ENCODE measurements around the gene WWP2. TPM values are rescaled to one million over a fixed set of nuclear protein-coding genes. Genes with fewer than 3 reads are reported as not detected.
A peak's percentile ranks its signal among the peaks of the same experiment; 100 is the strongest.

Gene WWP2
- total RNA-seq, 1 experiment from 2014 or later, result 40.2 TPM

- H3K27ac ChIP-seq (ENCODE audit: insufficient read length, low read depth, low read length), result peak overlapping the region; percentile 80
- Mint-ChIP-seq H3K9me3 (no peaks in the 10 kb centered on the region; a peak in 1 of 5 replicates), H3K27ac (peak overlapping the region; percentile 92 to 100 (median 100)), H3K4me1 (peaks cover 32 to 43% of the 10 kb centered on the region in 2 experiments), H3K27me3 (ENCODE audit: low read depth) (no peaks in the 10 kb centered on the region), H3K36me3 (ENCODE audit: insufficient read depth in 1 of 3, low read depth in 3 of 3) (peaks cover 0 to 10% (median 5%) of the 10 kb centered on the region in 3 experiments; a peak in 5 of 7 replicates), H3K4me3 (peak overlapping the region; percentile 81 to 91)
- H3K23ac ChIP-seq (ENCODE audit: insufficient read length, low read depth, low read length), result no peak overlapping the region
- no peak overlapping the region for H3T11ph ChIP-seq (ENCODE audit: low read length)
- H2BK20ac ChIP-seq (ENCODE audit: low read depth, low read length, poor library complexity, severe bottlenecking), result no peak overlapping the region
- H3K4me2 ChIP-seq (ENCODE audit: insufficient read depth, insufficient read length, low read length), result peak overlapping the region; percentile 78
- H3K4me1 ChIP-seq (ENCODE audit: insufficient read depth, low read length), result no peaks in the 10 kb centered on the region; the same call in 1 of the 2 replicates
- TF ChIP-seq CTCF (conservative IDR thresholded peaks at IDR 0.05), result no peak
- no peak overlapping the region for H3K56ac ChIP-seq (ENCODE audit: insufficient read length, low read depth, low read length)
- peak; percentile 33 for DNase-seq
- WGBS (ENCODE audit: extremely low coverage, insufficient read length, low lambda C conversion rate), result no CpG with 5 or more reads among the region's 32 CpGs
- no peak overlapping the region for H2AFZ ChIP-seq (ENCODE audit: low read length)
- H2BK12ac ChIP-seq (ENCODE audit: insufficient read length, low read depth, low read length), result no peak overlapping the region
- H3K18ac ChIP-seq (ENCODE audit: insufficient read length, low read depth, low read length), result peak overlapping the region; percentile 84
- H2AK5ac ChIP-seq (ENCODE audit: insufficient read length, low read length), result no peak overlapping the region
- no peaks in the 10 kb centered on the region for H4K20me1 ChIP-seq (ENCODE audit: control insufficient read depth, insufficient read depth, insufficient read length)
- H4K8ac ChIP-seq (replicated peaks; ENCODE audit: insufficient read length, low read depth, low read length), result no peak overlapping the region
- no peak overlapping the region for H4K91ac ChIP-seq (ENCODE audit: insufficient read length, low read depth, low read length)
- no peaks in the 10 kb centered on the region for H3K79me1 ChIP-seq (ENCODE audit: insufficient read depth, low read depth, low read length, poor library complexity, severe bottlenecking)
- no peak overlapping the region for H4K5ac ChIP-seq (ENCODE audit: insufficient read length, low read depth, low read length)
- H3K9ac ChIP-seq (ENCODE audit: extremely low read depth, insufficient read length, low read length), result peak overlapping the region; percentile 90
- no peaks in the 10 kb centered on the region for H3K27me3 ChIP-seq (ENCODE audit: insufficient read depth, low read length)
- H2BK5ac ChIP-seq (ENCODE audit: insufficient read length, low read length), result no peak overlapping the region
- H2BK15ac ChIP-seq (ENCODE audit: low read depth, low read length), result no peak overlapping the region
- H3K79me2 ChIP-seq (ENCODE audit: insufficient read depth, low read length), result peaks cover 2% of the 10 kb centered on the region; the same call in 1 of the 2 replicates
- H3K9me3 ChIP-seq (ENCODE audit: control insufficient read depth, low read depth, low read length), result no peaks in the 10 kb centered on the region
- H3K14ac ChIP-seq (ENCODE audit: insufficient read depth, low read length), result peak overlapping the region; percentile 92
- no peak overlapping the region for H2BK120ac ChIP-seq (ENCODE audit: low read depth, low read length, poor library complexity, severe bottlenecking)
- no peak overlapping the region for H3K4ac ChIP-seq (ENCODE audit: low read depth, low read length)
- peaks cover 12% of the 10 kb centered on the region for H3K23me2 ChIP-seq (ENCODE audit: insufficient read length, low read depth, low read length, poor library complexity, severe bottlenecking)
Measured at GRCh38 chr16:69725480-69726312, 36.4 kb upstream of the WWP2 start.

All from H9 (cell line).